Hematopoietic multipotent progenitor cell treated with erythropoietin and hydrocortisone succinate and interleukin-3 and kit ligand, for 4 days (in vitro differentiated cells): ENCODE data around the gene COX15.
"Not testable (repeated sequence)": the region's sequence is repeated elsewhere in the genome, so short reads cannot be mapped to it uniquely, and the experiment has no call there.

Source experiments
- DNase-seq: peaks from one replicate; pipeline ENCODE4 v3.0.0-alpha.2; 2015

COX15 gene

DNA sequence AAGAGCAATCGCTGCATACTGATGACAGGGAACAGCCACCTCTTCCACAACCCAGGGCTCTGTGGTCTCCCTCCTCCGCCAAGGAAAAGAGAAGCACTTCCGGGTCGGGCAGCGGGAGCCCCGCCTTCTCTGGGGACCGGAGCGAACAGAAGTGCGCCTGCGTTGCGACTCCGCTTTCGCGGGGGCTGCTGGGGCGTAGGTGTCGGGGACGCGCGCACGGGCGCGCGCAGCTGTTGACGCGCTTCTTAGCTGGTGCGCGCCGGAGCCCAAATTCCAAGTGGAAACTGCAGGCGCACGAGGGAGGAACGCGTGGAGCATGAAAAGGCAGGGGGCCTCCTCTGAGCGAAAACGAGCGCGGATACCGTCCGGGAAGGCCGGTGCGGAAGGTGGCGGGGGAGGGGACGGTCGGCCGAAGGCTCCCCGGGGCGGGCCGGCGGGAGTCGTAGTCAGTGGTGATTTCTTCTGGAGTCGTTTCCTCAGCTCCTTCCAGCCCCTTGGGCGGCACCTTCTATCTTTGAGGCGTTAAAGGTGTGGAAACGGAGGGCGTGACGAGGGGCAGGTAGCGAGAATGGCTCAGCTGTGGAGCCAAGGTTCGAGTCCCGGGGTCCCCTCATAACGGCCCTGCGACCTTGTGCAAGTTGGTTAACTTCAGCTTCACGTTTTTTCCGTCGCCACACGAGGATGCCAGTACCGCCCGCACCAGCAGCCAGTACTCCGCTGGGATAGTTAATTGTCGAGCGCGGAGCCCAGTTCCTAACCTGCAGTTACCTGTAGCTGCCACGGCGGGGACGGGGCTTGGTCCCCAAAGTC is at the start of gene COX15, which contains the start of gene CUTC:
Gene COX15, minus strand, starts transcription at position 95 of the 810 bp plus-strand sequence. Its CDS starts 78 bp downstream, at position 17.
Gene CUTC, plus strand, starts transcription at position 202 of the 810 bp plus-strand sequence. Its CDS starts 115 bp downstream, at position 317.
- DNase-seq: peak; percentile 99

DNA sequence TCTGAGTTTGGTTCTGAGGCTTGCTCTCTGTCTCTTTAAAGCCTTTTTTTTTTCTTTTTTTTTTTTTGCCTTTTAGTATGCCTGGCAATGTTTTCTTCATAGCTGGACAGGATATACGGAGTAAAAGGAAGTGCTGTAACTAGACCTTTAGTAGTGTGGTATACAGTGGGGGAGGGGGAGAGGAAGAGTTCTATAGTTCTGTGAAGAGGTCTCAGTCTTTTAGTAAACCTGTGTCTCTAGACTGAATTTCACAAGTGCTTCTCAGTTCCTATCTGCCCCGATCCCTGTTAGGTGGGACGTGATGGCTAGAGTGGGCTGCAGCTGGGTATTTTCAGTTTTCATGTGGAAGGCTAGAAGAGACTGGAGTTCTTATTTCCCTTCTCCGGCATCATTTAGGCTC is 47.4 kb upstream of the COX15 start:
- DNase-seq: peak; percentile 80

DNA sequence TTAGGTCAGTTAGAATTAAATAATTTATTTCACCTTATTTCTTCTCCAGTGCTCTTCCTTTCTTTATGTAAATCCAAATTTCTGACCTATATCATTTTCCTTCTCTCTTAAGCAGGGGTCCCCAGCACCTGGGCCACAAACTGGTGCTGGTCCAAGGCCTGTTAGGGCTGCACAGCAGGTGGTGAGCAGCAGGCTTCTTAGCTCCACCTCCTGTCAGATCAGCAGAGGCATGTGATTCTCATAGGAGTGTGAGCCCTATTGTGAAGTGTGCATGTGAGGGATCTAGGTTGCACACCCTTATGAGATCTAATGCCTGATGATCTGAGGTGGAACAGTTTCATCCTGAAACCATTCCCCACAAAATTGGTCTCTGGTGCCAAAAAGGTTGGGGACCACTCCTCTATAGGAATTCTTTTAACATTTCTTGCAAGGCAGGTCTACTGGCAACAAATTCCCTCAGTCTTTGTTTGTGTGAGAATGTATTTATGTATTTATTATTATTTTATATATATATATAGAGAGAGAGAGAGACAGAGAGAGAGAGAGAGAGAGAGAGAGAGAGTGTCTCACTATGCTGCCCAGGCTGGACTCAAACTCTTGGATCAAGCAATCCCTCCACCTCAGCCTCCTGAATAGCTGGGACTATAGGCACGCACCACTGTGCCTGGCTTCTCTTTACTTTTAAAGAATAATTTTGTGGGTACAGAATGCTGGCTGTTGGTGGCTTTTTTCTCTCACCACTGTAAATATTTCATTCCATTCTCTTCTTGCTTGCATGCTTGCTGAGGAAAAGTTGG is 46.2 kb upstream of the COX15 start:
- peak; percentile 45 for DNase-seq

- peak; percentile 72 for DNase-seq
Observed at GRCh38 chr10:99775850-99776249, 43.9 kb upstream of the COX15 start.

DNA sequence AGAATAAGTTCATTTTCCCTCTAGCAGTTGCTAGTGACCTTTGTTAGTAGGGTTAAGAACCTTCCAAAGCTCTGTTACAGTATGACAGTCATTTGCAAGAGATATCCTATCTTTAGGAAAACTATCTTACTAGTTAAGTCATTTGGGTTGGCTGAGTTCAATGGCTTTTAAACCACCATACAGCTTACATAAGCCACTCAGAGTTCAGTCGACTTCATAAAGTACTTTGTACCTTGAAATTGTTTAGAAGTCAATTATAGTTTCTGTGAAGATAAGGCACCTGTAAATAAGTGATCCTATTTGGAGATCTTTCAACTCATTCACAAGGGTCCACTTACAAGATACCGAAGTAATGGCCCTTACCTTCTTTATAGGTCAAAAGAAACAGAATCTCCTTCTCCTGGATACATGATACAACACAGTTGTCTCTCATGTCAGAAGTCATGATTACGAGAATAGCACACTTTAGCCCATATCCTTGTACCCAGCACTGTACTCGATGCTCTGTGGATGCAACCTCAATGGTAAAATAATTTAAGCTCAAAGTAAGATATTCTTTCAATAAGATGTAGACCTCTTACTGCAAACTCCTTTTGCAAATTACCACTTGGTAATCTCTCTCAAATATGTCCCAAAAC is 38.6 kb upstream of the COX15 start:
- DNase-seq: no peak

- no peak for DNase-seq
Observed at GRCh38 chr10:99769706-99770105, 37.8 kb upstream of the COX15 start.

DNA sequence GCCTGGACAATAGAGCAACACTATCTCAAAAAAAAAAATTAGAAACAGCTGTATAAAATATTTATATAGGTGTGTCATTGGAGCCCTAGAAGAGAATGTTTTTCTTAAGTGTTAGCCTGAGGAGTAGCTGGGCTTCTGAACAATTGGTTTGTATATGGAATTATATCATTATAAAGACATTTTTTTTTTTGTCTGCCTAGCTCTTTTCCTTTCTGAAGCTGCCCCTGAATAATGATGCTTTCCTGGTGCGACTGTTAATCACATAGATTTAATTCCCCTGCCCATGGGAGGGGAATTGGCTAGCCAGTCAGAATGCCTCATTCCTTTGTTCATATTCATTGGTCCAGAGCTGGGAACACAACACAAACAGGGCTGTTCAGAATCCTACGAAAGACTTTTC is 36.6 kb upstream of the COX15 start:
- no peak for DNase-seq

DNA sequence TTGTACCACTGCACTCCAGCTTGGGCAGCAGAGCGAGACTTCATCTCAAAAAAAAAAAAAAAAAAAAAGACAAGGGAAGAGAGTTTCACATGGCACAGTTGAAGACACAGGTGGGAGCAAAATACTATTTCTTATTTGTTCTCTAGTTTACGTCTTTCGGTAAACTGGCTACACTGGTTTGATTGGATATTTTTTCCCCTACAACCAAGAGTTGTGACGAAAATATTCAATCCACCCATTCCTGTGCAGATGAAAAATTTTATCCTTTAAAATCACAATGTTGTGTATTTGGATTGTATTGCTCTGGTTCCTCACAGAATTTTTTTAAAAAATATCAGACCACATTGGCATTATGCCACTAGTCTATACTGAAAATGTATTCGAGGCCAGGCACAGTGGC is 36.0 kb upstream of the COX15 start:
- DNase-seq: no peak

GRCh38 chr10:99766302-99766681 is 34.4 kb upstream of the COX15 start:
- DNase-seq: no peak

DNA sequence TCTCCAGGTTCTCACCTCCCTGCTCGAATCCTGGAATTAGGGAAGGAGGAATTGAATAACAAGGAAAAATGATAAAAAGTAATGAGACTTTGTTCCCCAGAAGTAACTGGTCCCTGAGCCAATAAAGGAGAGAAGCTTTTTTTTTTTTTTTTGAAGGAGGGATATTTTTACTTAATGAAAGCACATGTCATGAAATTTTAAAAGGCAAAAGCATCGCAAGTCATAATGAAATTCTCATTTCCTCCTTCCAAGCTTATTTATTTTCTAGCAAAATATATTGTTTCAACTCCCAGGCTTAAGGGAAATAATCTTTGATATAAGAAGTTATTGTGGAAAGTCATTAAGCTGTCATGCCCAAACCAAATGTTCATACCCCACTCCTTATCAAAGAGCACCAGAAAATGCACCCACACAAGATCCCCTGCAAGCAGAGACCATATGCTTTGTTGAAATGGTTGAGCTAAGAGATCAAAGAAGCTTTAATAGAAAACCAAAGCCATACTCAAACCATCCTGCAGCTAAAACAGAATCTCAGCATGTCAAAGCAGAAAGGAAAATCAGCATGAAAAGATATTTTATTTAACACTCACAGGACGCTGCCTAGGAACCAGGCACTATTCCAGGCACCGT is 33.9 kb upstream of the COX15 start:
- DNase-seq: peak; percentile 25

DNA sequence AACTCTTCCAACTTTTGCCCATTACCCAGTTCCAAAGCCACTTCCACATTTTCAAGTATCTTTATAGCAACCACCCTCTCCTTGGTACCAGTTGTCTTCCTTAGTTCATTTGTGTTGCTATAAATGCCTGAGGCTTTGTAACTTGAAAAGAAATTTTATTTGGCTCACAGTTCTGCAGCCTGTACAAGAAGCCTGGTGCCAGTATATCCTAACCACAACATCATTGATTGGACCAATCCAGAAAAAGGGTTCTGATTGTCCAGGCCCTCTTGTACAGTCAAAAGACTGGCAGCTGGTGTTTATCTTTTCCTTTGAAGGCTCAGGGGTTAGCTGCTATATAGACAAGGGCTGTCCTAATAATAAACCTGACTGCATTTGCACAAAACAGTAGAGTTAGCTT is 29.4 kb upstream of the COX15 start:
- no peak for DNase-seq

DNA sequence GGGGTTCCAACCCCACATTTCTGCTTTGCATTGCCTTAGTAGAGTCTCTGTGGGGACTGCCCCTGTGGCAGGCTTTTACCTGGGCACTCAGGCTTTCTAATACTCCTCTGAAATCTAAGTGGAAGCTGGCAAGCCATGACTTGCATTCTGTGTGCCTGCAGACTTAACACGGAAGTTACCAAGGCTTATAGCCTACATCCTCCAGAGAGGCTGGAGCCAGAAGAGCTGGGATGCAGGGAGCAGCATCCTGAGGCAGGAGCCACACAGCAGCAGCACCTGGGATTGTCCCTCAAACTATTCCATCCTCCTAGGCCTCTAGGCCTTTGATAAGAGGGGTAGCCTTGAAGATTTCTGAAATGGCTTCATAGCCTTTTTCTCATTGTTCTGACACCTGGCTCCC is 28.4 kb upstream of the COX15 start:
- DNase-seq: no peak

DNA sequence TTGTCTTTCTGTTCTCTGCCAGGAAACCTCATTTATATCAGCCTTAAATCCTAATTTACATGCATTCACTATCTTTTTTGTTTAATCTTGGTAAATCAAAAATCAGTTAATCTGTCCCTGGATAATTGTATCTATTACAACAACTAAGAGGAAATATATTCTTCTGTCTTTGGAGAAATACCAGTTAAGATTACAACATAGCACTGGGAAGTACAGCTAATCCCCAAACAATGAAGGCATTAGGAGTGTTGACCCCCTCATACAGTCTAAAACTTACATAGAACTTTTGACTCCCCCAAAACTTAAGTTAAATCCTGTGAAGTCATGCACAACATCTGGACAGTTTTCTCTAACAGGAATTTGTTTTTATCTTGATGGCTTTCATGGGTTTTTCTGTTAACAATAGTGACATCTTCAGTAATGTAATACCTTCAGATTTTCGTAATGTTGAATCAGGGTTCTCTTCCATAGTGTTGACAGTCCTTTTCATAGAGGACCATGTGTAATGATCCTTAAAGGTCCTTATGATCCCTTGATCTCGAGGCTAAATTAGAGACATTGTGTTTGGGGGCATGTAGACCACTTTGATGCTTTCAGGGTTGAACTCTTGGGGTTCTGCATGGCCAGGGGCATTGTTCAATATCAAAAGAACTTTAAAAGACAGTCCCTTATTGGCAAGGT is 26.4 kb upstream of the COX15 start:
- DNase-seq: no peak

- no peak for DNase-seq
Observed at GRCh38 chr10:99756159-99756558, 24.2 kb upstream of the COX15 start.

GRCh38 chr10:99754670-99755069 is 22.7 kb upstream of the COX15 start:
- no peak for DNase-seq

- DNase-seq: no peak
Observed at GRCh38 chr10:99750641-99751040, 18.7 kb upstream of the COX15 start.

- no peak for DNase-seq
Observed at GRCh38 chr10:99748823-99749451, 17.0 kb upstream of the COX15 start.

GRCh38 chr10:99746166-99746565 is 14.2 kb upstream of the COX15 start:
- not testable (repeated sequence) for DNase-seq

GRCh38 chr10:99743841-99744240 is 11.9 kb upstream of the COX15 start:
- DNase-seq: no peak

DNA sequence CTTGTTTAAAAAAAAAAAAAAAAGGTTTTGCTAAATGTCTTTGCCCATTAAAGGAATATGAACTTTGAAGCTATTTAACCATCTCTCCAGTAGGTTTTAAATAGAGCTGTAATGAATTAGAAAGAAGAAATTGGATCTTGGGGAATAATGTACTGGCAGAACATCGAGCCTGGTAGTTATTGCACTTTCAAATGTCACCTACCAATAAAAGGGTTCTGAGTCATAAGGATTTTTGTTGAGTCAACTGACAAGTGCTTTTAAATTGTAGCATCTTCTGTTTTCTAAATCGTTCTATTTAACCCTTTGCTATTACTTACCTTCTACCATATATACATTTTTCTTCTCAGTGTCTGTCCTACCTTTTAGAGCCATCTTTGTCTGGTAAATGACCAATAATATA is 10.8 kb upstream of the COX15 start:
- DNase-seq: no peak

GRCh38 chr10:99742254-99742653 is 10.3 kb upstream of the COX15 start:
- no peak for DNase-seq
